DOHH2 (cell line): ENCODE data around the gene HMX1.

Source experiments
- CTCF ChIP-seq: fragments of 200-600 bp; sonication (generic); IDR thresholded peaks from one replicate; pipeline ENCODE4 v1.5.1; 2014; ENCODE audit warnings: antibody characterized with exemption, mild to moderate bottlenecking, low read depth, low read length; ENCODE audit not compliant: poor library complexity, severe bottlenecking
- EZH2phosphoT487 ChIP-seq: fragments of 200-600 bp; sonication (generic); IDR thresholded peaks from 2 replicates; pipeline ENCODE4 v1.6.1; 2017; ENCODE audit warnings: borderline replicate concordance, mild to moderate bottlenecking, antibody characterized with exemption, low read length, moderate library complexity, mixed read lengths

GRCh38 chr4:8879574-8879973 is 7.9 kb upstream of the HMX1 start:
- TF ChIP-seq CTCF, result no peak
- no peak for TF ChIP-seq EZH2phosphoT487
